ENCODE results near the gene EME2. TPM values are rescaled to one million over a fixed set of nuclear protein-coding genes. Genes with fewer than 3 reads are reported as not detected.

EME2 gene
- total and polyA plus RNA-seq, 2 donors from 2014 or later, result 5.1 to 23.8 TPM

- FAIRE-seq, result no peak
- intact Hi-C loops (cut with DNase I), result no loop called here
Measured at GRCh38 chr16:1786242-1787055, 13.8 kb downstream of the EME2 start.

DNA sequence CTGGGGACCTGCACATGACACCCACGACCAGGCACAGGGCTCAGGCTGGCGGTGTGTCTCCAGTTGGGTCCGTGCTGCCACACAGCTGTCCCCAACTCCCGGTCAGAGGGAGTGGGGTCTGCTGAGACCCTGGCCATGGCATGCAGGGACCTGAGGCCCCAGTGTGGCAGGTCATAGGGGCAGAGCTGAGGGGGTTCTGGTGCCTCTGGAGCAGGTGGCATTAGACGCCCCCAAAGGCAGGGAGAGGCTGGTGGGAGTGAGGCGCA, 14.4 kb downstream of the EME2 start:
- DNase-seq, result no peak
- H3K27ac ChIP-seq (ENCODE audit: low read depth in 2 of 2, low read length in 2 of 2), result no peak overlapping the region
- intact Hi-C loops (cut with DNase I), result no loop called here
- peaks cover 0 to 4% (median 4%) of the 10 kb centered on the region in 3 donors for H3K4me1 ChIP-seq (ENCODE audit: control insufficient read depth in 2 of 3, insufficient read depth in 2 of 3, low read depth in 1 of 3, low read length in 3 of 3)
- TF ChIP-seq, protein P1, sequence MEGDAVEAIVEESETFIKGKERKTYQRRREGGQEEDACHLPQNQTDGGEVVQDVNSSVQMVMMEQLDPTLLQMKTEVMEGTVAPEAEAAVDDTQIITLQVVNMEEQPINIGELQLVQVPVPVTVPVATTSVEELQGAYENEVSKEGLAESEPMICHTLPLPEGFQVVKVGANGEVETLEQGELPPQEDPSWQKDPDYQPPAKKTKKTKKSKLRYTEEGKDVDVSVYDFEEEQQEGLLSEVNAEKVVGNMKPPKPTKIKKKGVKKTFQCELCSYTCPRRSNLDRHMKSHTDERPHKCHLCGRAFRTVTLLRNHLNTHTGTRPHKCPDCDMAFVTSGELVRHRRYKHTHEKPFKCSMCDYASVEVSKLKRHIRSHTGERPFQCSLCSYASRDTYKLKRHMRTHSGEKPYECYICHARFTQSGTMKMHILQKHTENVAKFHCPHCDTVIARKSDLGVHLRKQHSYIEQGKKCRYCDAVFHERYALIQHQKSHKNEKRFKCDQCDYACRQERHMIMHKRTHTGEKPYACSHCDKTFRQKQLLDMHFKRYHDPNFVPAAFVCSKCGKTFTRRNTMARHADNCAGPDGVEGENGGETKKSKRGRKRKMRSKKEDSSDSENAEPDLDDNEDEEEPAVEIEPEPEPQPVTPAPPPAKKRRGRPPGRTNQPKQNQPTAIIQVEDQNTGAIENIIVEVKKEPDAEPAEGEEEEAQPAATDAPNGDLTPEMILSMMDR (IDR thresholded peaks at IDR 0.05; ENCODE audit: borderline replicate concordance, extremely low read depth, insufficient read depth), result no peak
- no peaks in the 10 kb centered on the region for H3K36me3 ChIP-seq (ENCODE audit: control insufficient read depth in 2 of 3, insufficient read depth in 3 of 3, low read length in 3 of 3)
- H3K4me3 ChIP-seq (ENCODE audit: low read length in 3 of 3), result no peak overlapping the region
- H3K9me3 ChIP-seq (ENCODE audit: control insufficient read depth in 2 of 3, insufficient read depth in 1 of 3, low read length in 3 of 3), result no peaks in the 10 kb centered on the region
- H3K9ac ChIP-seq (ENCODE audit: low read length in 3 of 3), result no peak overlapping the region
- no peaks in the 10 kb centered on the region for H3K27me3 ChIP-seq (ENCODE audit: control insufficient read depth, insufficient read depth, low read length)
- FAIRE-seq, result no peak

More at GRCh38 chr16:1786242-1787055, 13.8 kb downstream of the EME2 start:
- TF ChIP-seq, protein P1 (IDR thresholded peaks at IDR 0.05; ENCODE audit: borderline replicate concordance, extremely low read depth, insufficient read depth), result no peak
- Histone ChIP-seq H3K9me3 (ENCODE audit: control insufficient read depth in 2 of 3, insufficient read depth in 1 of 3, low read length in 3 of 3) (no peaks in the 10 kb centered on the region), H3K4me1 (ENCODE audit: control insufficient read depth in 2 of 3, insufficient read depth in 2 of 3, low read depth in 1 of 3, low read length in 3 of 3) (peaks cover 0 to 8% (median 5%) of the 10 kb centered on the region in 3 donors), H3K27ac (ENCODE audit: low read depth in 2 of 2, low read length in 2 of 2) (no peak overlapping the region), H3K36me3 (ENCODE audit: control insufficient read depth in 2 of 3, insufficient read depth in 3 of 3, low read length in 3 of 3) (no peaks in the 10 kb centered on the region), H3K27me3 (ENCODE audit: control insufficient read depth, insufficient read depth, low read length) (no peaks in the 10 kb centered on the region), H3K9ac (ENCODE audit: low read length in 3 of 3) (no peak overlapping the region), H3K4me3 (ENCODE audit: low read length in 3 of 3) (no peak overlapping the region)
- peak in 2 of 5 donors; percentile 37 to 80 for DNase-seq

- no peak for FAIRE-seq
Measured at GRCh38 chr16:1787322-1788094, 14.9 kb downstream of the EME2 start.

More at GRCh38 chr16:1787322-1788094, 14.9 kb downstream of the EME2 start:
- H3K4me3 ChIP-seq (ENCODE audit: low read length in 3 of 3), result no peak overlapping the region
- H3K27me3 ChIP-seq (ENCODE audit: control insufficient read depth, insufficient read depth, low read length), result no peaks in the 10 kb centered on the region
- TF ChIP-seq, protein P1 (IDR thresholded peaks at IDR 0.05; ENCODE audit: borderline replicate concordance, extremely low read depth, insufficient read depth), result no peak
- DNase-seq, result peak in 1 of 5 donors; percentile 64
- no peaks in the 10 kb centered on the region for H3K9me3 ChIP-seq (ENCODE audit: control insufficient read depth in 2 of 3, insufficient read depth in 1 of 3, low read length in 3 of 3)
- H3K27ac ChIP-seq (ENCODE audit: low read depth in 2 of 2, low read length in 2 of 2), result no peak overlapping the region
- H3K9ac ChIP-seq (ENCODE audit: low read length in 3 of 3), result no peak overlapping the region
- H3K36me3 ChIP-seq (ENCODE audit: control insufficient read depth in 2 of 3, insufficient read depth in 3 of 3, low read length in 3 of 3), result no peaks in the 10 kb centered on the region
- peaks cover 0 to 4% (median 4%) of the 10 kb centered on the region in 3 donors for H3K4me1 ChIP-seq (ENCODE audit: control insufficient read depth in 2 of 3, insufficient read depth in 2 of 3, low read depth in 1 of 3, low read length in 3 of 3)
- intact Hi-C loops (cut with DNase I), result no loop called here

Measured in kidney (tissue), 14 donors.